ENCODE measurements around the gene AIP.

AIP gene

GRCh38 chr11:67538306-67538705, 55.5 kb downstream of the AIP start:
- DNase-seq: no peak

DNA sequence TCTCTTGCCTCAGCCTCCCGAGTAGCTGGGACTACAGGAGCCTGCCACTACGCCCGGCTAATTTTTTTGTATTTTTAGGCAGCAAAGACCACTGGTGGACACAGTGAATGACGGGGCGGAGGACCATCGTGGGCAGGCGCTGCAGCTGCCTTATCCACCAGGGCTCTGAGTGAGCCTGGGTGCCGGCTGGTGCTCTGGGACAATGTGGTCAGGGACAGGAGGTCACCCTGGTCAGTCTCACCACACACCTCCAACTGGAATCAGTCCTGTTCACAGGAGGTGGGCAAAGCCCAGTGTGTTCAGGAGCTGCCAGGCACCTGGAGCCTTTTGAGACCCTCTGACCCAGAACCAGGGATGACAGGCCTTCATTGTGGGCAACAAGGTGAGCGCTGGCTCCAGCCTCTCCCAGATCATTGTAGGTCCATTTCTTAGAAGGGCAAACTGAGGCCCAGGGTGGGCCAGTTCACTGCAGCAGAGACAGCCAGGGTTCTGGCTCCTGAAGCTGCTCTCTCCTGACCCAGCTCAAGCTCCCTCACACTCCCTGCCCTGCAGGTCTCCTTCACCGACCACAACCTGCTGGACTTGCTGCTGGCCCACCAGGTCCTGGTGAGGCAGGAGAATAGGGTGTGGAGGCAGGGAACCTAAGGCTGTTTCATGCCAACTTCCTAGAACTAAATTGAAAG, 56.1 kb downstream of the AIP start:
- no peak for DNase-seq

GRCh38 chr11:67539550-67539949, 56.7 kb downstream of the AIP start:
- no peak for DNase-seq
